HUES64 (cell line): ENCODE data around the gene CACNA1H.

Experiments
- H3K27ac ChIP-seq: 2 replicates; pipeline ENCODE4 v1.7.0; 2013; ENCODE audit warnings: low read depth, low read length, inconsistent platforms
- H3K27me3 ChIP-seq: 2 replicates; pipeline ENCODE4 v1.6.1; 2013; ENCODE audit warnings: mild to moderate bottlenecking, low read length; ENCODE audit not compliant: insufficient read depth
- H3K36me3 ChIP-seq: 2 replicates; pipeline ENCODE4 v1.6.1; 2013; ENCODE audit warnings: mild to moderate bottlenecking, low read length; ENCODE audit not compliant: insufficient read depth
- H3K4me1 ChIP-seq: 2 replicates; pipeline ENCODE4 v1.6.1; 2013; ENCODE audit warnings: mild to moderate bottlenecking, low read length, moderate library complexity; ENCODE audit not compliant: insufficient read depth
- H3K4me3 ChIP-seq: 2 replicates; pipeline ENCODE4 v1.5.1; 2013; ENCODE audit warnings: mild to moderate bottlenecking, low read length, moderate library complexity
- H3K9ac ChIP-seq: 2 replicates; pipeline ENCODE4 v1.6.1; 2013; ENCODE audit warnings: mild to moderate bottlenecking, low read depth, low read length
- H3K9me3 ChIP-seq: 2 replicates; pipeline ENCODE4 v1.6.1; 2013; ENCODE audit warnings: low read depth, low read length; ENCODE audit not compliant: insufficient read depth
- WGBS: fragments of 150-250, 120-280 bp; methylation state at CpG from one replicate; pipeline ENCODE4 v1.1.7; 2013; ENCODE audit warnings: missing lambda C conversion rate; 5-methylcytosine and 5-hydroxymethylcytosine counted together

Gene CACNA1H

DNA sequence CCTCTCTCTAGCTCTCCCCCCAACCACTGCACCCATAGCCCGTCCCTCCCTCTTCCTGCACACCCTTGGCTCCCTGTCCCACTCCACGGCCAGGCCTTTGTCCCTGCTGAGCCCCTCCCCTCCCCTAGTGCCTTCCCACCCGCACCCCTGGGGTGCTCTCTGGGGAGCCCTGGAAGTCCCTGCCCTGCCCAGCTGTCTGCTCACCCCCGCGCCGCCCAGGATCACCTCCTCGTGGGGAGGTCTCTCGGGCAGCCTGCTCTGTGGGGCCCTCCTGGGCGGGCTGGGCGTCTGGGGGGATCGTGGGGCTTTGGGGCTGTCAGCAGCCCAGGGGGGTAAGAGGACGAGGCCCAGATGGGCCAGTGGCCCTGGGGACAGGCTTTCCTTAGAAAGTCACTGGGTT lies 18.1 kb downstream of the CACNA1H start:
- H3K36me3 ChIP-seq, result no peaks in the 10 kb centered on the region
- H3K27ac ChIP-seq, result no peak overlapping the region
- H3K27me3 ChIP-seq, result no peaks in the 10 kb centered on the region
- H3K4me1 ChIP-seq, result no peaks in the 10 kb centered on the region
- 90% methylated on average over 12 of the region's 12 CpGs for WGBS
- H3K9me3 ChIP-seq, result no peaks in the 10 kb centered on the region
- no peak overlapping the region for H3K9ac ChIP-seq
- no peak overlapping the region for H3K4me3 ChIP-seq

DNA sequence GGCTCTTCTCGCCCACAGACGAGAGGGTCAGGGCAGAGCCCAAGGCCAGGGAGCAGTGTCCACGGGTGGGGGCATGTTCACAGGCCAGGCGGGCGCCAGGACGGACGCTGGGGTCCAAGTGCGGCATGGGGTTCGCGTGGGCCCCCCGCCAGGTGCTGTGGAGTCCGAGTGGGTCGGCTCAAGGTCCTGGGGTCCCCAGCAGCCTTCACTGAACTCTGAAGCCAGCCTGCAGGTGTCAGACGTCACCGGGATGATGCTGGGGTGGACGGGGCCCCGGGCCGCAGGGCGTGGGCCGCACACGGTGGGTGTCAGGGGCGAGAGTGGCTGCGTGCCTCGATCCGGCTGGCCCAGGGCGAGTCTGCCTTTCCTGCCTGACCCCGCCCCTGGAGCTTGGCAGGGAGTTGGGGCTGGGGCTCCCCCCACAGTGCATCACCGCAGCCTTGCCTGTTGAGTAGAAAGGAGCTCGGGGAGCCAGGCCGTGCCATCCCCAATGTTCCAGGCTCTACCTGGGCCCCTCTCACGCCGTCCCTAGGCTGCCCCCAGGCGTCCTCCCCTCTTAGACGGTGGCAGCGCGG lies 19.0 kb downstream of the CACNA1H start:
- no peak overlapping the region for H3K27ac ChIP-seq
- WGBS, result 95% methylated on average over 36 of the region's 36 CpGs
- H3K9me3 ChIP-seq, result no peaks in the 10 kb centered on the region
- no peaks in the 10 kb centered on the region for H3K4me1 ChIP-seq
- no peaks in the 10 kb centered on the region for H3K36me3 ChIP-seq
- H3K4me3 ChIP-seq, result no peak overlapping the region
- H3K27me3 ChIP-seq, result no peaks in the 10 kb centered on the region
- H3K9ac ChIP-seq, result no peak overlapping the region

DNA sequence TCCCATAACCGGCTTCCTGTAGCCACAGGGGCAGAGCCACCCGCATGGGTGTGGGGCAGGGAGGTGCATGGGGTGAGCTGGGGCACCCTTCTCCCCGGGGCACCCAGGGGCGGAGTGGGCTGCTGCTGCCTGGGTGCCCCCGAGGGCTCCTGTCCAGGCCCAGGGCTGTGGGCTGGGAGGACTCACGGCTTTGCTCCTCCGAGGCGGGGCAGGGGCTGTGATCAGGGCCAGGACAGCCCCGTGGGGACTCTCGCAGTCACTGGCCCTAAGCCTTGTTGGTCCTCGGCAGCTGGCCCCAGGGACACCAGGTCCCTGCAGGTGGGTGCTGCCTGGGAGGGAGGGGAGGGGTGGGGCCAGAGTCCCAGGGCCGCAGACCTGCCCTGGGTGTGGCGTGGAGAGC lies 19.7 kb downstream of the CACNA1H start:
- no peaks in the 10 kb centered on the region for H3K36me3 ChIP-seq
- no peaks in the 10 kb centered on the region for H3K4me1 ChIP-seq
- H3K27me3 ChIP-seq, result no peaks in the 10 kb centered on the region
- H3K9ac ChIP-seq, result no peak overlapping the region
- 92% methylated on average over 13 of the region's 13 CpGs for WGBS
- H3K4me3 ChIP-seq, result no peak overlapping the region
- no peak overlapping the region for H3K27ac ChIP-seq
- no peaks in the 10 kb centered on the region for H3K9me3 ChIP-seq

DNA sequence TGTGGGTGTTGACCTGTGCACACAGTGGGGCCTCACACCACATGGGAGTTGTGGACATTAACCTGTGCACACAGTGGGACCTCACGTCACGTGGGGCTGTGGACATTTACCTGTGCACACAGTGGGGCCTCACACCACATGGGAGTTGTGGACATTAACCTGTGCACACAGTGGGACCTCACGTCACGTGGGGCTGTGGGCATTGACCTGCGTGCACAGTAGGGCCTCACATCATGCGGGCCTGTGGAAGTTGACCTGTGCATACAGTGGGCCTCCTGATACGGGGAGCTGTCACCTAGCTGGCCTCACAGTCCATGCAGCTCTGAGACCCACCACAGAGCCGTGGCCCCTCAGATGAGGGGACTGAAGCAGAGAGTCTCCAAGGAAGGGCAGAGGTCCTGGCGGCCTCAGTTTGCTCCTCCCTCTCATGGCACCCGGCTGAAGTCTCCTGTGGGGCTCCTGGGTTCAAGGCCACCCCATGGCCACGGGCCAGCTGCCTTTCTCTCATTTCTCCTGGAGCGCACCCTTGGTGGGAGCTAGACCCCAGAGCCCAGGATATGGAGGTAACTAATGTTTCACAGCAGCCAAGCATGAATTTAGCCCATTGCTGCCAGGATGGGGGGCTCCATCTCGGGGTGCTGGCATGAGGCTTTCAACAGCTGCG lies 21.0 kb downstream of the CACNA1H start:
- Histone ChIP-seq H3K27ac (no peak overlapping the region), H3K9ac (no peak overlapping the region), H3K9me3 (no peaks in the 10 kb centered on the region), H3K27me3 (no peaks in the 10 kb centered on the region), H3K4me3 (no peak overlapping the region), H3K4me1 (no peaks in the 10 kb centered on the region), H3K36me3 (no peaks in the 10 kb centered on the region)
- 94% methylated on average over 14 of the region's 14 CpGs for WGBS

DNA sequence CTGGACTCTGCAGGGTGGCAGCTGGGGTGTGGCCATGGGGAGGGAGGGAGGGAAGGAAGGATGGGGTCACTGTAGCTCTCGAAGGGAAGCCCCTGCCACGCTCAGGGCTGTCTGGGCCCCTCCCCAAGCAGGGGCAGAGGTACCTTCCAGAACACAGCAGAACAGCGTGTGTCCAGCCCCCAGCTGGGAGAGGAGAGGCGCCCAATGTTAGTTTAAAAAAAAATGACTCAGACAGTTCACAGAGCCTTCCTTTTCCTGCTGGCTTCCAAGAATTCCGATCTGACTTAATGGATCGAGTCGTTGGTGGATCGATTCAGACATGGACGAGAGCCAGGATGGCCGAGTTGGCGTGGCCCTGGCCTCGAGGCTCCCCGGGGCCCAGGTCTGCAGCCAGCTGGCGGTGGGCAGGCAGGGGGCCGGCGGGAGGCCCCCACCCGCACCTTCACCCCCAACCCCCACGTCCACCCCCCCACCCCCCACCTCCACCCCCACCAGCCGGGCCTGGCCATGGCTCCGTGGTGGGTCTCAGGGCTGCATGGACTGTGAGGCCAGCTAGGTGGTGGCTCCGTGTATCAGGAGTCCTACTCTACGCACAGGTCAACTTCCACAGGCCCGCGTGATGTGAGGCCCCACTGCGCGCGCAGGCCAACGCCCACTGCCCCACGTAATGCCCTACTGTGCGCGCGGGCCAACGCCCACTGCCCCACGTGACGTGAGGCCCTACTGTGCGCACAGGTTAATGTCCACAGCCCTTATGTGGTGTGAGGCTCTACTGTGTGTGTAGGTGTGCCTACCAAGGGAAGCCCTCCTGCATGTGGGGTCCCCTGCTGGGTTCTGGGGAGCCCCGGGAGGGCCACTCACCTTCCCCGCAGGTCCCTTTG lies 21.8 kb downstream of the CACNA1H start:
- Histone ChIP-seq H3K9me3 (no peaks in the 10 kb centered on the region), H3K27ac (no peak overlapping the region), H3K4me1 (no peaks in the 10 kb centered on the region), H3K4me3 (no peak overlapping the region), H3K27me3 (no peaks in the 10 kb centered on the region), H3K9ac (no peak overlapping the region), H3K36me3 (no peaks in the 10 kb centered on the region)
- WGBS, result 96% methylated on average over 33 of the region's 38 CpGs

DNA sequence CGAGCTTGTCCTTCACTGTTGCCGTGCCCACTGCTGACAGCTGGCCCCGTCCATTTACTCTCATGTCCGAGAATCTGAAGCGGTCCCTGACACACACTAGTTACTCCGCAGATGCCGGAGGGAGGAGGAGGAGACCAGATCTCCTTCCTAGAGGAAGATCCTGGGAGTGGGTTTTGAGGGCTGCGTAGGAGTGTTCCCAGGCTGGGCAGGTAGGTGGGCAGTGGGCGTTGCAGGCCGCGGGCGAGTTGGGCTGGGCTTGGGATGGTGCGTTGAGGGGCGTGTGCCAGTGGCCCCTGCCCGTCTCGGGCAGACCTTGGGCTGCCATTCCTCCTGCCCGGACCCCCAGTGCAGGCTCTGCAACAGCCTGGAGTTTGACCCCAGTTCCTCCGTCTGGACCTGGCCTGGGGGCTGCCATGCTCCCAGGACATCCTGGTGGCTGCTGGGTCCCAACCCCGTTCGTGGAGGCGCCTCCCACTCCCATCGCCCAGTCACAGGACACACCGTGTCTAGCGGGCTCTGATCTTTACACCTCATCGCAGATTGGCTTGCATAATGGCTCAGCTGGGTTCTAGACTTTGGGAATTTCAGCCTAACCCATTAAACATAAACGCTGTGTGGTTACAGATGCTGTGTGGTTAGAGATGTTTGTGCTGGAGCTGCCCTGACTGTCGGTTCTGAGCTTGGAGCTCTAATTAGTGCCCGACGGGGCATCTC lies 22.8 kb downstream of the CACNA1H start:
- Histone ChIP-seq H3K27me3 (no peaks in the 10 kb centered on the region), H3K4me3 (no peak overlapping the region), H3K9me3 (no peaks in the 10 kb centered on the region), H3K9ac (no peak overlapping the region), H3K27ac (no peak overlapping the region), H3K36me3 (no peaks in the 10 kb centered on the region), H3K4me1 (no peaks in the 10 kb centered on the region)
- WGBS, result 94% methylated on average over 29 of the region's 29 CpGs

DNA sequence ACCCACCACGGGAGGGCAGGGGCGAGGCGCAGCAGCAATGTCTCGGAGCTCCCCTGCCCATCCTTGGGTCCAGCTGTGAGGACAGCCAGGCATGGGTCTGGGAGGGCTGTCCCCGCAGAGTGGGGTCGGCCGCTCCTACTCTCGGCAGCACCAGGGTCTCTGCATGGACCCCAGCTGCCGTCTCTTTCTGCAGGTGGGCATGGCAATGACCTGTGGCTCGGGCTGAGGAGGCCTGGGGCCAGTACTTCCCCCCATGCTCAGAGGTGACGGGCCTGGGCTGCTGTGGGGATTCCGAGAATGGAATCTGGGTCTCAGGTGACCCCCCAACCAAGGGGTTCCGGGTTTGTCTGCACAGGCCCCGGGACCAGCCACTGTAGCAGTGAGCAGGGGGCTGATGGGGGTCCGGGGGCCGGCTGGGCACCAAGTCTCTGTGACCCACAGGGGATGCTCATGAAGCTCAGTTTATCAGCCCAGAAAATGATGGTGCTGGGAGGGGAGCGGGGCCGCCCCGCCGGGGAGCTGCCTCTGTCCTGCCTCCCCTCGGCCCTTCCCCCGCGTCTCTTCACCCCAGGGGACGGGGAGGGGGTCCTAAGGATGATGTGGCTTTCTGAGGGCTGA lies 23.5 kb downstream of the CACNA1H start:
- no peak overlapping the region for H3K27ac ChIP-seq
- H3K4me3 ChIP-seq, result no peak overlapping the region
- H3K9me3 ChIP-seq, result no peaks in the 10 kb centered on the region
- H3K4me1 ChIP-seq, result no peaks in the 10 kb centered on the region
- WGBS, result 92% methylated on average over 24 of the region's 24 CpGs
- no peaks in the 10 kb centered on the region for H3K27me3 ChIP-seq
- no peak overlapping the region for H3K9ac ChIP-seq
- no peaks in the 10 kb centered on the region for H3K36me3 ChIP-seq

DNA sequence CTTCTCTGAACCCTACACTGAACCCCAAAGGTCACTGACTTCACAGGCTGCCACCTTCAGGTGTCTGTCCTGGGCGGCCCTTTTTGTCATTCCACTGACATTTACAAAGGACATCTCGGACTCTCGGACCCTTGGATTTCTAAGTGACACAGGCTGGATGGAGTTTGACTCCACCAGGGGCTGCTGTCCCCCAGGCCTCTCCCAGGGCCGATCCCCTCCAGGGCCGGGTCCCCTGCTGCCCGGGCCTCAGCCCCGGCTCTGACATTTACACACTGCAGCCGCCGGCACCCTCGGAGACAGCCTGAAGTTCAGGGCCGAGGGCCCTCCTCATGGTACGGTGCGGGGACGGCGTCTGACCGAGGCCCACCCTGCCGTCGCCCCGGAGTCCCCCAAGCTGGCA lies 24.1 kb downstream of the CACNA1H start:
- H3K27ac ChIP-seq, result no peak overlapping the region
- no peaks in the 10 kb centered on the region for H3K4me1 ChIP-seq
- no peaks in the 10 kb centered on the region for H3K36me3 ChIP-seq
- no peak overlapping the region for H3K4me3 ChIP-seq
- no peaks in the 10 kb centered on the region for H3K27me3 ChIP-seq
- H3K9ac ChIP-seq, result no peak overlapping the region
- no peaks in the 10 kb centered on the region for H3K9me3 ChIP-seq
- WGBS, result 92% methylated on average over 19 of the region's 19 CpGs

DNA sequence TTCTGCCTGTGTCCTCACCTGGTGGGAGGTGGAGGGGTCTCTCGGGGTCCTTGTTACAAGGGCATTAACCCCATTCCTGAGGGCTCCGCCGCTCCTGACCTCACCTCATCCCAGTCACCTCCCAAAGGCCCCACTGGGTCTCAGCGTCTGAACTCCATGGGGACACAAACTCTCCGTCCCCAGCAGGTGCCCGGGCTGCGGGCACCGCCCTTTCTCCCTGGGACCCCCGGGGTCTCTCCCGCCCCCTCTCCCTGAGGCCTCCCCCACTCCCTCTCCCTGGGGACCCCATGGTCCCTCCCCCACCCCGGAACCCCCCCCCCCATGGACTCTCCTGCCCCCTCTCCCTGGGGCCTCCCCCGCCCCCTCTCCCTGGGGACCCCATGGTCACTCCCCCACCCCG lies 24.8 kb downstream of the CACNA1H start:
- Histone ChIP-seq H3K27me3 (no peaks in the 10 kb centered on the region), H3K36me3 (no peaks in the 10 kb centered on the region), H3K9me3 (no peaks in the 10 kb centered on the region), H3K27ac (no peak overlapping the region), H3K4me3 (no peak overlapping the region), H3K4me1 (no peaks in the 10 kb centered on the region), H3K9ac (no peak overlapping the region)
- WGBS, result 90% methylated on average over 10 of the region's 13 CpGs

DNA sequence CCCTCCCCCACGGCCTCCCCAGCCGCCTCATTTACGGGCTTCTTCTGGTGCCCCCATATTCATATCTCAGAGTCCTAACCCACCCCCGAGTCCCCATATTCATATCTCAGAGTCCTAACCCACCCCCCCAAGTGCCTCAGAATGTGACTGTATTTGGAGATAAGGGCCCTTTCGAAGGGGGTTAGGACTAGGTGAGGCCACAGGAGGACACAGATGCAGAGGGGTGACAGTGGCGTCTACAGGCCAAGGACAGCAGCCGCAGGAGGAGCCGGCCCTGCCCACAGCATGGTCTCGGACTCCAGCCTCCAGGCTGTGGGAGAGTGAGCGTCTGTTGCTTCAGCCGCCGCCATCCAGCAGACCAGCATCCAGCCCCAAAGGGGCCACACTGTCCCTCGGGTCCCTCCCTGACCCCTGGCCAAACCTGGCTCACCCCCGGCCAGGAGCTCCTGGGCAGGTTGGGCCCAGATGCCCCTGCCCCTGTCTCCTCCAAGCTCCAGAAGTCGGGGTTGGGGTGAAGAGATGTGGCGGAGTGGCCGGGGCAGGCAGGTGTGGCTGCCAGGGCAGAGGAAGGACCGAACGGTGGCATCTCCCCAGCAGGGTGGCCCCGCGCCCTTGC lies 25.5 kb downstream of the CACNA1H start:
- Histone ChIP-seq H3K9me3 (no peaks in the 10 kb centered on the region), H3K27me3 (no peaks in the 10 kb centered on the region), H3K4me3 (no peak overlapping the region), H3K27ac (no peak overlapping the region), H3K4me1 (no peaks in the 10 kb centered on the region), H3K9ac (no peak overlapping the region), H3K36me3 (no peaks in the 10 kb centered on the region)
- 91% methylated on average over 20 of the region's 21 CpGs for WGBS
